SK-N-SH treated with all-trans-retinoic acid at 6 μM for 48 hours (cell line): ENCODE measurements around the gene RAB31.

Experiments used
- ARNTL ChIP-seq: fragments of 450-650 bp; formaldehyde crosslinking; IDR thresholded peaks from 2 replicates; pipeline ENCODE4 v1.5.0; 2020; ENCODE audit warnings: low read depth, mild to moderate bottlenecking, moderate library complexity, borderline replicate concordance
- CREB5 ChIP-seq: fragments of 250-450 bp; sonication (Bioruptor Pico); IDR thresholded peaks from 2 replicates; pipeline ENCODE4 v1.5.1; 2020; ENCODE audit warnings: low read depth, mild to moderate bottlenecking, moderate library complexity
- ISL1 ChIP-seq: fragments of 250-450 bp; sonication (Bioruptor Pico); IDR thresholded peaks from 2 replicates; pipeline ENCODE4 v2.1.2; 2022; ENCODE audit warnings: mild to moderate bottlenecking, moderate library complexity
- OSR1 ChIP-seq: fragments of 250-450 bp; sonication (Bioruptor Pico); IDR thresholded peaks from 2 replicates; pipeline ENCODE4 v1.8.0; 2022; ENCODE audit warnings: moderate library complexity, mild to moderate bottlenecking, inconsistent platforms
- PATZ1 ChIP-seq: fragments of 250-450 bp; sonication (Bioruptor Pico); IDR thresholded peaks from 2 replicates; pipeline ENCODE4 v1.8.0; 2020; ENCODE audit warnings: mild to moderate bottlenecking, moderate library complexity, borderline replicate concordance
- POU6F1 ChIP-seq: fragments of 250-450 bp; sonication (Bioruptor Pico); IDR thresholded peaks from 2 replicates; pipeline ENCODE4 v1.8.0; 2021; ENCODE audit warnings: low read depth, mild to moderate bottlenecking, moderate library complexity, borderline replicate concordance
- RARB ChIP-seq: fragments of 250-450 bp; sonication (Bioruptor Pico); IDR thresholded peaks from 2 replicates; pipeline ENCODE4 v1.8.0; 2021; ENCODE audit warnings: mild to moderate bottlenecking, moderate library complexity
- TSHZ2 ChIP-seq: fragments of 250-450 bp; sonication (Bioruptor Pico); IDR thresholded peaks from 2 replicates; pipeline ENCODE4 v1.5.0; 2020; ENCODE audit warnings: mild to moderate bottlenecking, moderate library complexity
- ZC3H10 ChIP-seq: fragments of 250-450 bp; sonication (Bioruptor Pico); IDR thresholded peaks from 2 replicates; pipeline ENCODE4 v1.5.1; 2021; ENCODE audit warnings: mild to moderate bottlenecking, moderate library complexity
- ZFP3 ChIP-seq: fragments of 250-450 bp; sonication (Bioruptor Pico); IDR thresholded peaks from 2 replicates; pipeline ENCODE4 v1.5.0; 2020; ENCODE audit warnings: mild to moderate bottlenecking, moderate library complexity
- ZNF8 ChIP-seq: fragments of 450-650 bp; formaldehyde crosslinking; IDR thresholded peaks from 2 replicates; pipeline ENCODE4 v1.5.0; 2020; ENCODE audit warnings: mild to moderate bottlenecking, moderate library complexity

GRCh38 chr18:9762526-9762925, 54.4 kb downstream of the RAB31 start:
- no peak for TF ChIP-seq PATZ1 (CRISPR knock-in tag)
- no peak for TF ChIP-seq OSR1 (CRISPR knock-in tag)
- no peak for TF ChIP-seq ARNTL (CRISPR knock-in tag)
- no peak for TF ChIP-seq POU6F1 (CRISPR knock-in tag)
- no peak for TF ChIP-seq CREB5 (CRISPR knock-in tag)
- no peak for TF ChIP-seq ISL1 (CRISPR knock-in tag)
- no peak for TF ChIP-seq TSHZ2 (CRISPR knock-in tag)
- no peak for TF ChIP-seq ZC3H10
- no peak for TF ChIP-seq ZNF8
- TF ChIP-seq RARB (CRISPR knock-in tag): no peak
- no peak for TF ChIP-seq ZFP3
